Left ventricle myocardium superior (tissue), 1 donor: ENCODE data around the gene SH3BGRL2. TPM values are rescaled to one million over a fixed set of nuclear protein-coding genes. Genes with fewer than 3 reads are reported as not detected.
"Not testable (repeated sequence)": the region's sequence is repeated elsewhere in the genome, so short reads cannot be mapped to it uniquely, and the experiment has no call there.

Source experiments
- ATAC-seq: fragments of 200-7000 bp; cut with Tn5 transposase; one replicate; pipeline ENCODE4 v1.9.1; 2020; ENCODE audit warnings: mild to moderate bottlenecking, moderate library complexity
- DNase-seq: peaks from one replicate; pipeline ENCODE4 v3.0.0-alpha.2; 2020
- intact Hi-C: fragments of 100-400 bp; cut with micrococcal nuclease; formaldehyde crosslinking; loops from one replicate; pipeline ENCODE4 v1.11.0; 2022
- total RNA-seq: library from RNA; stranded (reverse); fragmentation: NEBNext Ultra II Directional; extraction: Animal tissue kit (Norgen Biotek cat#: 25700); gene quantifications from one replicate; pipeline ENCODE4 v1.2.1, GENCODE V29; 2021
- donor health status: DM: no; HTN: yes; CAD: no; lungs with severe emphysema.

The SH3BGRL2 gene
- total RNA-seq, 1 donor from 2014 or later, result 9.0 TPM

DNA sequence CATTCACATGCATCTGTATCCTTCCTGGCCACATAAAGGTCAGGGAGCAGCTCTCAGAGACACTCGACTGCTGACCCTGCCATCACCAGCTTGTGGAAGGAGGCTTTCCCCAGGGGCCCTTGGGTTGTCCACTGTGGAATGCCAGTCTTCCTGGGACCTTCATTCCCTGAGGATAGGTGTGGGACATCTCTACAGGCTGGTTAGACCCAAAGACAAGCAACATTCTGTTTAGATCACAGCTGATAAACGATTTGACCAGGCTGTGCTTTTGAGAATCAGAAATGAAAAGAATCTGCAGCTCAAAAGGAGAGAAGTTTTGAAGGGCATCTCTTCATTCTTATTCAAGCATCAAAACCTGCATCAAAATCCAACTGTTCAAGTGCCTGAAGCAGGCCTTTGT is 18.2 kb upstream of the SH3BGRL2 start:
- no peak for DNase-seq
- intact Hi-C loops, result no loop called here
- no peak for ATAC-seq

DNA sequence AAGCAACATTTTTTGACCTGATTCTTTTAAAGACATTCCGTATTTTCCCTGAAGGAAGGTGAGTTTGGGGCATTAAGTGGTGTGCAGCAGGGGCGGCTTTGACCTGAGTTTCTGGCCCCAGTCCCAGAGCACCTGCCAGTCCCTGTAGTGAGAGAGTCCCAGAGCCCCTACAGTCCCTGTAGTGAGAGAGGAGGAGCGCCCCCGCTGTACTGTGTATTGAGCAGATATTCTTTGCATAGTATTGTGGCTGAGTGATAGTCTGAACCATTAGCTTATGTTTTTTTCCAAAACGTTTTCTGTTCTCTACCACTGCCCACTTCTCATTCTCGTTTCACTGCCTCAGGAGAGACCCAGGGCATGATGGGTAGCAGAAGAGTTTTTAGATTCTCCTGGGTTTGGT is 17.2 kb upstream of the SH3BGRL2 start:
- DNase-seq (no peak), ATAC-seq (no peak)
- intact Hi-C loops, result no loop called here

DNA sequence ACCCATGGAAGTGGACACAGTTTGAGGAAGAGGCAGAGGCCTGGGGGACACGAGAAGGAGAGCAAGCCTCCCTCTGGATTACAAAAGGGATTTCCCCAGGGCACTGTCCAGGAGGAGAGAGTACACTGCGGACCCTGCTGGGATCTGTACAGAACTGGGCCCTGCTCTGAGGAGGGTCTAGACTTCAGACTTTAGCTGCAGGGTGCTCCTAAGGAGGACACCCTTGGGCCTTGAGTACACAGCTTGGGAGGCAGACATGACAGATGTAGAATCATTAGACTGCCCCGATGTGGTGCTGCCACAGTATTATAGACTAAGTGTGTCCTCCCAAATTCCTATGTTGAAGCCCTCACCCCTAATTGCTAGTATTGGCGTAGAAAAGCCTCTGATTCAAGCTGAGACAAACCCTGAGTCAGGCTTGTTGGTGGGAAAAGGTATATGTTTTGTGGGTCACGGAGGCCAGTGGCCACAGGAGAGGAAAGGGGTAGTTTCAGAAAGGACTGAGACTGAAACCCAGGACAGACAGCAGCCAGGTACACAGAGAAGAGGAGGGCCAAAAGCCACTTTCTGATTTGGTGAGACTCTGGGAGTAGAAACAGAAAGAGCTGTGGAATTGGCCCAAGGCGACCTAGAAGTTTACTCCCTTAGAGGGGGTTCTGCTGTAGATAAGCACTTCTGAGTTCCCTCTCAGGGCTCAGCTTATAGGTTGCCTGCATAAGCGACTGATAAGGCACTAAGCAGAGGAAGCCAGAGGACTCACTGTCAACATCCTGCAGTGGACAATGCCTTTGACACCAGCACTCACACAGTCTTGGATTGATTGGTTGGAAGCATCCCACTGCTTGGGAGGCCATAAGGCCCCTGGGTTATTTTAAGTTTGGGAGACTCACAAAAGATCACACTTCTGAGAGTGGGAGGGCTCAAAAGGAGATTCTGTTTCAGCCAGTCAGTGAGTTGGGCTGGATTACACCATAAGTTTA is 16.5 kb upstream of the SH3BGRL2 start:
- intact Hi-C loops, result no loop called here
- ATAC-seq, result peak; percentile 38
- no peak for DNase-seq

DNA sequence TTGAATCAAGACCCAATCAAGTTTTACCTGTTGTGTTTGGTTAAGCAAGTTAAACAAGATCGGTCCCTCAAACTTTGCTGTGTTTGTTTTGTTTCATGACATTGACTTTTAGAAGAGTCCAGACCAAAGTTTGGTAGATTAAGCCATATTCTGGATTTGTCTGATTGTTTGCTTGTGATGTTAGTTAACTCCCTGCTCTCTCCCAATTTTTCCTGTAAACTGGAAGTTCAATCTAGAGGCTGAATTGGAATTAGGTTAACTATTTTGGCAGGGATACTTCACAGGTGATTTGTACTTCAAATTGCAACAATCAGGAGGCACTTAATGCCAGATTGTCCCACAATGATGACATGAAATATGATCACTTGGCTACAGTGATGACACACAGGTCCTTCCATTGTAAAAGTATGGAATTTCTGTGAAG is 13.6 kb upstream of the SH3BGRL2 start:
- DNase-seq, result no peak
- intact Hi-C loops, result no loop called here
- ATAC-seq, result no peak

DNA sequence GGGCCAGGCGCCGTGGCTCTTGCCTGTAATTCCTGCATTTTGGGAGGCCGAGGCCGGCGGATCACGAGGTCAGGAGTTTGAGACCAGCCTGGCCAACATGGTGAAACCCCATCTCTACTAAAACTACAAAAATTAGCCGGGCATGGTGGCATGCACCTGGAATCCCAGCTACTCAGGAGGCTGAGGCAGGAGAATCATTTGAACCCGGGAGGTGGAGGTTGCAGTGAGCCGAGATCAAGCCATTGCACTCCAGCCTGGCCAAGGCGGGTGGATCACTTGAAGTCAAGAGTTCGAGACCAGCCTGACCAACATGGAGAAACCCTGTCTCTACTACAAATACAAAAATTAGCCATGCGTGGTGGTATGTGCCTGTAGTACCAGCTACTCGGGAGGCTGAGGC is 12.7 kb upstream of the SH3BGRL2 start:
- DNase-seq, ATAC-seq, intact Hi-C loops: not testable (repeated sequence)

DNA sequence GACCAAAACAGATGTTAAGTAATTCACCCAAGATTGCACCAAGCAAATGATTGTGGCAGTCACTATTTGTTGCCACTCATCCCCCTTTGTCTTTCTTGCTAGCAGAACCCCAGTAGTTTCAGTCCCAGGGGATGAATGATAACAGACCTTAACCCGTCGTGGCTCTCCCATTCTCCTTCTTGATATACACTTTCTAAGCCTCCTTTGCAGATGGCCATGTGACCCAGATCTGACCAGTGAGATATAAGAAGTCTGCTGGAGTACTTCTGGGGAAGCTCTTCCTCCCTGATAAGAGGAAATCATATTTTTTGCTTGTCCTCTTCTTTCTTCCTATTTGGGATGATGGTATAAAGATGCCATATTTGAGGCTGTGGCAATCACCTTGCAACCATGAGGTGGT is 9.6 kb upstream of the SH3BGRL2 start:
- DNase-seq (no peak), ATAC-seq (no peak)
- intact Hi-C loops, result no loop called here

DNA sequence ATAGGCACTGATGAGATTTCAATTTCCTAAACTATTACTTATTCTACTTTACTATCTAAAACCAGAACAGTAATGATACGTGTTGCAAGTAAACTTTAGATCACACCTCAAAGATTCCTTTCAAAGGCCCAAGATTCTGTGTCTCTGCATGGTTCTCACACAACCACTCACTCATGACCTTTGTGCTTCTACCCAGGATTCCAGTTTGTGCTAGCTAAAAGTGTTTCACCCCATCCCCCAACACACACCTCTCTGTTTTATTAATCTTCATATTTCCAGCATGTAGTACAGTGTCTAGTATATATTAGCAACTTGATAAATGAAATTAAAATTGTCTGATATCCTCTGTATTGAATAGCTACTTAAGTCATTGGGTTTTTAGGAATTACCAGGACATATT is 8.8 kb upstream of the SH3BGRL2 start:
- DNase-seq (no peak), ATAC-seq (no peak)
- intact Hi-C loops, result no loop called here

DNA sequence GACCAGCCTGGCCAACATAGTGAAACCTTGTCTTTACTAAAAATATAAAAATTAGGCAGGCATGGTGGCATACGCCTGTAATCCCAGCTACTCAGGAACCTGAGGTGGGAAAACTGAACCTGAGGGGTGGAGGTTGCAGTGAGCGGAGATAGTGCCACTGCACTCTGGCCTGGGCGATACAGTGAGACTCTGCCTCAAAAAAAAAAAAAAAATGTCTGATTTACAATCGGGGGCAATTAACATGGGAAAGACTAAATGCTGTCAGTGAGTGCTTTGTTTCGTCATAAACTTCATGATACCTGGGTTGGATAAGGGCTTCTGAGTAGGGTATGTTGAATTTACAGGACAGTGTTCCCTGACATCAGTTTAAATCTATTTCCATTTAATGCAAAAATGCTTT is 8.0 kb upstream of the SH3BGRL2 start:
- intact Hi-C loops, result no loop called here
- no peak for DNase-seq
- ATAC-seq, result no peak

DNA sequence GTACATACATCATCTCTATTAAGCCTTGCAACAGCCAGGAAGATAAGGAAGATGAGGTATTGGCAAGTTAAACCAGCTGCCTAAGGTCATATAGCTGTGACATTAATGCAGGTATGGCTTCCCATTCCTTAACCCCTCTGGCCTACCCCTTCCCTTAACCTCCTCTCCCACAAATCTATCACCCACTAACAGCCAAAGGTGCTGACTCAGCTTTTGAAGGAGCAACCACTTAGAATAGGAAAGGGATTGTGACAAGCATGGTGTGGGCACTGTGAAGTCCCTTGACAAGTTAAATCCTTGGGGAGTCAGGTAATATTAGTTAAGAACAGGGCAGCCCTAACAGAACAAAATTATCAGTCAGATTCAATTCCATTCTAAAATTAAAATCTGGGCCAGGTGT is 5.4 kb upstream of the SH3BGRL2 start:
- ATAC-seq, result no peak
- no peak for DNase-seq

DNA sequence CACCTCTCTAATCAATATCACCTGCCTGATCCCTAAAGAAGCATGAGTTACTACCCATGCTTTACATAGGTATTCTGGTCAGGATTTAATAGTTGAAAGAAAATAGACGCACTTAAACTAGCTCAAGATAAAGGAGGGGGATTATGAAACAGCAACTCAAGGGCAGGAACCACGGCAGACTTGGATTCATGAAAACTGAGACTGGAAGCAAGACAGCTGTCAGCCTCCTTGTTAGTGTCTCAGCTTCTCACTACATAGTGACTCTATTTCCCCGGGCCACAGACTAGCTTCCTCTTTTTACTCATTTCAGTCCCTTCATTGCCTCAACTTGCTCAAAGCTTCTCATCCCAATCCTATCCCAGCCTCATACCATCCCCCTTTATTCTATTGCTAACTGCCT is 4.3 kb upstream of the SH3BGRL2 start:
- ATAC-seq (no peak), DNase-seq (no peak)
- intact Hi-C loops, result no loop called here

More for the DNA sequence above, 5.4 kb upstream of the SH3BGRL2 start:
- intact Hi-C loops, result no loop called here

DNA sequence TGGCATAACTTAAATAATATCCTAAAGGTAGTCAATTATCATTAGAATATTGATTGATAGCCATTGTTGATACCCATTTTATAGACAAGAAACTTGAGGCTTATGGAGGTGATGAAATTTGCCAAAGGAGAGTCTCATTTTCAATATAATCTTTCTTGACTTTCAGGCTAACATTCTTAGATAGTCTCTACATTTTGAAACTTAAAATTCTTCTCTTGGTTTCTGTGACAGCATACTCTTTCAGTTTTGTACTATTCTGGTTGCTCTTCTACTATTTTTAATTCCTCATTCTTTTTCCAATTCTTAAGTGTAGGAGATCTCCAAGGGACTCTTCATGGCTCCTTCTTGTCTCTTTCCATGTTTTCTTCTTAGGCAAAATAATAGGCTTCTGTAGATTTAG is 3.7 kb upstream of the SH3BGRL2 start:
- no peak for ATAC-seq
- no peak for DNase-seq
- intact Hi-C loops, result no loop called here

DNA sequence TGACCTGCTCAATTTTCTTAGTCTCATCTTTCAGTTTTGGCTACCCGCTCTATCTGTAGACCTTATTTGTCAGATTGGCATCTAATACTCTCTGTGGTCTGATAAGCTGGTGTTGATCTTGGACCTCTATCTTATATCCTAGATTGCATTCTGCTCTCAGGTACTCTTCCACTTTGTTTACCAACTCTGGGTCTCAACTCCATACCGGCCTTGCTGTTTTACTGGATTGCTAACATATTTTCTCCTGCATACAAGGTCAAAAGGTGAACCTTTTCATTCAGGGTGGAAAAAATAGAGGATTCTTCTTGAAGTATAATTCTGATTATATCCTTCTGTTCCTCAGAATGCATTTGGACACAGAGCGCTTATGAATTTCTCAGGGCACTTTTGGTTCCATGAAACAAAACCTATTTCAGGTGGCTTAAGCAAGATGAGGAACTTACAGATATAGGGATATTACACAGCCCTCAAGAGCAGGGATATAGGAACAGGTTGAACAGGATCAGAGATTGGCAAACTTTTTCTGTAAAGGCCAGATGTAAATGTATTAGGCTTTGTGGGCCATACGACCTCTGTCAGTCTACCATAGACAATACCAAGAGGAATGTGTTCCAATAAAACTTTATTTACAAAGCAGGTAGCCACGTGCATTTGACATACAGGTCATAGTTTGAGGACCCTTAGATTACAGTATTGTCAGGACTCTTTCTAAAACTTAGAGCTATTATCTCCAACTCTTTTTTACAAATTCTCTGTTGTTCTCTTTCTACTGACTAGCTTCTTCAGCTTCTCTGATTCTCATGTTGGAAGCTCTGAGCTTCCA is 2.5 kb upstream of the SH3BGRL2 start:
- ATAC-seq, result no peak
- intact Hi-C loops, result no loop called here

DNA sequence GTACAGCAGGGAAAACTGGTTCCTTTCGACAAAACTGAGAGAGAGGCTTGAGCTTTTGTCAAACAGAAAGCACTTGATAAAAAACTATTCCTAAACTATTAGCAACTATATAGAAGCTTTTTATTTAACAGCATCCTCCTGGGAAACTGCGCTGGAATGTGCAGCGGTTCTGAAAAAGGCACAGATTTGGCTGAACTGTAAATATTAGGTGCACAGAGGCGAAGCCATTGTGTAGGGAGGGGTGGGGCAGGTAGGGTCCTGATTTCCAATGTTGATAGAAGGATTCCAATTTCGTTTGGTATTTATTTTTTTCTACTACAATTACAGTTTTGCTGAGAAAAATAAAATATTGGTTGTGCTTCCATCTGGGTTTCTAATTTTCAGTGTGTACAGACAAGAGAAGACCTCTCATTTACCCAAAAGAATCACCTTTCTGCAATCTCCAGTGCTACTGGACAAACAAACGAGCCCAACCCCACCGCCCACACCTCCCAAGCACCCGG is 698 bp upstream of the SH3BGRL2 start:
- intact Hi-C loops, result no loop called here
- ATAC-seq, result no peak
- DNase-seq, result no peak

More for the DNA sequence above, 2.5 kb upstream of the SH3BGRL2 start:
- no peak for DNase-seq

DNA sequence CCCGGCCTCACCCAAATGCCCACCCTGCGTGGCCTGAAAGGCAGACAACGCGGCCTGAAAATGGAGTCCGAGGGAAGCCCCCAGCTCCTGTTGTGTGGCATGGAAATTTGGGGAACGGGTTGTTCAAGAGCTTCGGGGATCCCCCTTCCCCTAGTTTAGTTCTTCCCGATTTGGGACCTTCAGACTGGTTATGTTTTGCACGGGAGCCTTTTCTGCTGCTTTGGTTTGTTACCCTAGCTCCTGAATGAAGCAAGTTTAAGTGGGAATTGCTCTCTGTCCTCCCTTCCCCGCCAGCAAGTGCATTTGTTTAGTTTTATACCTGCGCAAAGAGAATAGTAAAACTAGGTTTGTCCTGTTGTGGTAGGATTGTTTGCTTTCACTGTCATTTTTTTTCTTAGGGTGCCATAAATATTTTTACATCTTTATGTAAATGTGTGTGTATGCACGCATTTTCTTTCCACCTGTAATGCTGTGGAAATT is 604 bp downstream of the SH3BGRL2 start:
- no peak for ATAC-seq
- intact Hi-C loops, result no loop called here

DNA sequence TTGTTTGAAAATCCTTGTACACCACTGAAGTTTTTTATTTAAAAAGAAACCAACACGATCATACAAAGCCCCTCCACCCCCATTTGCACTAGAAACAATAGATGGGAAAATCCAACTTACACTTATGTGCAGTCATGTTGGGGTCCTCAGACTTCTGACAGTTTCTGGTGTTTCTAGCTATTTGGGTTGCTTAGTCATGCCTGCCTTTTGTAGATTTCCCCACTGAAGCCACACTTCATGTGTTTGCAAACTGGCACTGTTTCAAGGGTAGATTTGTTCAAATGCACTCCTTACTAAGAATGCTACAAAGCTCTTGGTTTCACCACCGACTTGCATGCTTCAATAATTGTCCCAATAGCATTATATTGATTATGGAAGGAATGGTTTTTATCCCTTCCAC is 1.5 kb downstream of the SH3BGRL2 start:
- DNase-seq, result no peak
- no peak for ATAC-seq
- intact Hi-C loops, result no loop called here

More for the DNA sequence above, 604 bp downstream of the SH3BGRL2 start:
- no peak for DNase-seq

DNA sequence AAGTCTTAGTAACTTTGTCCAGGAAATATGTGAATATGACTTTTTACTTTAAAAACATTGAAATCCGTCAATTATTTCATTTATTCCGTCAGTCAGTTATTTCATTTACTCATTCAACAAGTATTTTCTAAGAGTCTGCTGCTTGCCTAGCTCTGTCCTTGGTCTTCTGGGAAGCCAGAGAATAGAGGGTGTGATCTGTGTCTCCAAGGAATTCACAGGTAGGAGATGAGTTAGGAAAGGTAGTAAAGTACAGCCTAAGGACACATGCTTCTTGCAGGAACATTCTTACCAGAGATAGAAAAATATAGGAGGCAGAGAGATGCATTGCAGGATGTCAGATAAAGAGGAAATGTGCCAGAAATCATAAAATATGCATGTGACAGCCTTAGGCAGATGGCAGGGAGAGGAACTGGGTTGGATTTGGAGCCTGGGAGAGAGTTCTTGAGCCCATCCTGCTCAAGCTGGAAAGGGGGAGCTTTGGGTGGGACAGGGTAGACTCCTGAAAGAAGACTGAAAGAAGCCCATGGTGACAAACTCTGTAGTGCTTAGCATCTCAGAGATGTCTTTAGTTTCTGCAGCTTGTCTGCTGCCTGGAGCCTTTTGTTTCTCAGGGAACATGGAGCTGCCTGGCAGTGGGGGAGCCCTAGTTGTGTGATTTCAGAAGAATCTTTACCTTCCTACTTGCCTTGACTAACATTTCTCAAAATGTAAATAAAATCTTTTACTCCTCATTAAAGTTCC is 3.5 kb downstream of the SH3BGRL2 start:
- DNase-seq, result no peak
- intact Hi-C loops, result no loop called here
- ATAC-seq, result no peak

DNA sequence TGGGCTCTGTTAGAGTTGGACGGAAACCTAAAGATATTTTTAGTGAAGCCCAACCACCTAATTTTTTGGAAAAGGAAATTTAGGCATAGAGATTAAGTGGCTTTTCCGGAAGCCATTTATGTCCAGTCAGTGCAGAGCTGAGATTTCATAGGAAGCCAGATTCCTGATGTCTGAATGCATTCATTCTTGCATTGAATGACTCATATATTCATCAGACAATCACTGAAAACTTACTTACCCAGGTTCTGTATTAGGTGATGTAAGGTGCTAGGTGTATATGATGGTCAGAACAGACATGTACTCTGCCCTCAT is 4.1 kb downstream of the SH3BGRL2 start:
- no peak for DNase-seq
- intact Hi-C loops, result no loop called here
- ATAC-seq, result no peak

DNA sequence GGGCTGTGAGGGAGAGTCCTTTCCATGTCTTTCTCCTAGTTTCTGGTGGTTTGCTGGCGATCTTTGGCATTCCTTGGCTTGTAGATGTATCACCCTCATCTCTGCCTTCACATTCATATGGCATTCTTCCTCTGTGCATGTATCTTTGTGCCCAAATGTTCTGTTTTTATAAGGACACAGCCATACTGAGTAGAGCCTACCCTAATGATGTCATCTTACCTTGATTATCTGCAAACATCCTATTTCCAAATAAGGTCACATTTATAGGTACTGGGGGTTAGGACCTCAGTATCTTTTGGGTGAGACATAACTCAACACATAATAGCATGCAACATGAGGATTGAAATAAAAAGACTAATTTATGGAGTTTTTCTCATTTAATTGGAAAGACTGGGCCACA is 5.5 kb downstream of the SH3BGRL2 start:
- no peak for ATAC-seq
- DNase-seq, result no peak
- intact Hi-C loops, result no loop called here
